ENCODE measurements around the gene FAF1. TPM values are rescaled to one million over a fixed set of nuclear protein-coding genes. Genes with fewer than 3 reads are reported as not detected.
"Not testable (repeated sequence)": the region's sequence is repeated elsewhere in the genome, so short reads cannot be mapped to it uniquely, and the experiment has no call there.

FAF1 gene
- total RNA-seq, 4 donors from 2014 or later: 25.1 to 55.7 (median 38.8) TPM

DNA sequence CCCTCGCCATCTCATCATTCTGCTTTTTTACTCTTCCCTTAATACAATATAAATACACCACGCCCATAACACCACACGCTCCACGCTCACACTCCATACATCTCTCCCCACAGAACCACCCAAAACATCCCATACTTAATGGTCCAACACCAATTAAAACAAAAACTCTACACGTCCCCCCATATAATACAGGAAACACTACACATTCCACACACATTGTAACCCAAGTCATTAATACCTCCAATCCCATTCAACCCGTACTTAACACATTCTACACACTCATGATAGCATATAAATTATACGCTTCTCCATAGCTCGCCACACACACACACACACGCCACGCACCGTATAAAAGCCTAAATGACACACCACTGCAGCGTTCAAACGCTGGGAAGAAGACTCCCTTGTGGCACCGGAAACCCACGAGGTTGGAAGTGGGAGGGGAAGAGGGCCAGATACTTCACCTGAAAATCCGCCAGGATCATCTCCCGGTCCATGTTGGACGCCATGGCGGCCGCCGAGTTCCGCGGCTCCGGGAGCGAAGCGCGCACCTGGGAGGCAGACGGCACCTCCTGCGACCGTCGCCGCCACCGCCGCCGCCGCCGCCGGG, 659 bp downstream of the FAF1 start:
- peak in 1 of 2 donors; percentile 12 for DNase-seq (ENCODE audit: low spot score in 2 of 2)
- Histone ChIP-seq H3K4me3 (peak overlapping the region; percentile 53 to 86 (median 69)), H3K27me3 (no peaks in the 10 kb centered on the region), H3K36me3 (no peaks in the 10 kb centered on the region), H3K4me1 (peaks cover 0 to 28% (median 9%) of the 10 kb centered on the region in 4 donors), H3K9me3 (no peaks in the 10 kb centered on the region), H3K27ac (peak overlapping the region in 3 of 4 donors; percentile 82 to 93 (median 86))
- WGBS, 2 donors: 1% methylated on average over 24 to 34 of the region's 38 CpGs
- no peak for TF ChIP-seq EP300 (IDR thresholded peaks at IDR 0.05)
- no peak for TF ChIP-seq CTCF (IDR thresholded peaks at IDR 0.05)
- no peak for TF ChIP-seq POLR2A (IDR thresholded peaks at IDR 0.05)

- WGBS, 2 donors: 42 to 57% methylated on average over 1 of the region's 1 CpG
These were observed 5.0 kb downstream of the FAF1 start for GRCh38 chr1:50955116-50955515.

GRCh38 chr1:50952566-50952965, 7.5 kb downstream of the FAF1 start:
- not testable (repeated sequence) for DNase-seq (ENCODE audit: low spot score in 2 of 2); H3K27ac ChIP-seq; H3K27me3 ChIP-seq; H3K4me3 ChIP-seq; H3K9me3 ChIP-seq; H3K36me3 ChIP-seq
- 92 to 94% methylated on average over 28 of the region's 31 CpGs for whole genome bisulfite sequencing, 2 donors
- H3K4me1 ChIP-seq: peaks cover 0 to 15% (median 0%) of the 10 kb centered on the region in 4 donors

More at GRCh38 chr1:50955116-50955515, 5.0 kb downstream of the FAF1 start:
- no peaks in the 10 kb centered on the region for H3K36me3 ChIP-seq
- no peaks in the 10 kb centered on the region for H3K9me3 ChIP-seq
- DNase-seq (ENCODE audit: low spot score in 2 of 2): no peak
- TF ChIP-seq CTCF (IDR thresholded peaks at IDR 0.05) (no peak), POLR2A (IDR thresholded peaks at IDR 0.05) (no peak), EP300 (IDR thresholded peaks at IDR 0.05) (no peak)
- peaks cover 0 to 31% (median 9%) of the 10 kb centered on the region in 4 donors for H3K4me1 ChIP-seq
- no peaks in the 10 kb centered on the region for H3K27me3 ChIP-seq
- no peak overlapping the region for H3K27ac ChIP-seq
- no peak overlapping the region for H3K4me3 ChIP-seq

GRCh38 chr1:50950396-50950795, 9.7 kb downstream of the FAF1 start:
- DNase-seq (ENCODE audit: low spot score in 2 of 2): no peak
- TF ChIP-seq CTCF (IDR thresholded peaks at IDR 0.05): no peak
- no peak for TF ChIP-seq EP300 (IDR thresholded peaks at IDR 0.05)
- no peak for TF ChIP-seq POLR2A (IDR thresholded peaks at IDR 0.05)
- H3K9me3 ChIP-seq: no peaks in the 10 kb centered on the region
- H3K27me3 ChIP-seq: no peaks in the 10 kb centered on the region
- H3K4me3 ChIP-seq: no peak overlapping the region
- peaks cover 0 to 15% (median 0%) of the 10 kb centered on the region in 4 donors for H3K4me1 ChIP-seq
- H3K36me3 ChIP-seq: no peaks in the 10 kb centered on the region
- WGBS, 2 donors: 81 to 97% methylated on average over 1 of the region's 1 CpG
- H3K27ac ChIP-seq: no peak overlapping the region

DNA sequence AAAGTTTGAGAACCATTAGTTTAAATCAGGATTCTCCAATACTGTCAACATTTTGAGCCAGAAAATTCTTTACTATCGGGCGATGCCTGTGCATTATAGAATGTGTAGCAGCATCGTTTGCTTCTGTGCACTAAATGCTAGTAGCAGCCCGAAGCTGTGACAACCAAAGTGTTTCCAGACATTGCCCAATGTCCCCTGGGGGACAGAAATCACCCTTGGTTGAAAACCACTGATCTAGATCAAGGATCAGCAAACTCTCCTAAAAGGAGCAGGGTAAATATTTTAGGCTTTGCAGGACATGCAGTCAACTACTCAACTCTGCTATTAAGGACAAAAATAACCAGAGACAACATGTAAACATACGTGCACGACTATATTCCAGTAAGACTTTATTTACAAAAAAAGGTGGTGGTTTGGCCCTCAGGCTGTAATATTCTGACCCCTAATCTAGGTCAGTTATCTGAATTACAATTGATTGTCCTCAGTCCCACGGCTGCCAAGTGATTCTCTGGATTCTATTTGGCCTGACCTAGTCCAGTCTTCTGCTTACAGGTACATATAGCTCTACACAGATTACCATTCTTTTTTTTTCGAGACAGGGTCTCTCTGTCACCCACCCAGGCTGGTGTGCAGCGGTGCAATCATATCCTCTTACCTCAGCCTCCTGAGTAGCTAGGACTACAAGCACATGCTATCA, 10.6 kb downstream of the FAF1 start:
- H3K27me3 ChIP-seq: no peaks in the 10 kb centered on the region
- no peaks in the 10 kb centered on the region for H3K9me3 ChIP-seq
- H3K36me3 ChIP-seq: no peaks in the 10 kb centered on the region
- H3K27ac ChIP-seq: no peak overlapping the region
- TF ChIP-seq CTCF (IDR thresholded peaks at IDR 0.05): no peak
- no peak for TF ChIP-seq POLR2A (IDR thresholded peaks at IDR 0.05)
- TF ChIP-seq EP300 (IDR thresholded peaks at IDR 0.05): no peak
- WGBS, 2 donors: 90 to 91% methylated on average over 9 of the region's 9 CpGs
- H3K4me1 ChIP-seq: peaks cover 0 to 14% (median 0%) of the 10 kb centered on the region in 4 donors
- no peak overlapping the region for H3K4me3 ChIP-seq
- no peak for DNase-seq (ENCODE audit: low spot score in 2 of 2)

Data from tibial nerve (tissue), 4 donors.